22Rv1 (cell line): Measurements from ENCODE around the gene NUP58.

Source experiments
- ZFX ChIP-seq: fragments of 450-650 bp; IDR thresholded peaks from 2 replicates; pipeline ENCODE4 v1.6.1; 2017; ENCODE audit warnings: antibody characterized with exemption, borderline replicate concordance
- TF ChIP-seq, protein P1 (sequence below): fragments of 450-650 bp; IDR thresholded peaks from 2 replicates; pipeline ENCODE4 v1.5.1; 2017; ENCODE audit warnings: mild to moderate bottlenecking

DNA sequence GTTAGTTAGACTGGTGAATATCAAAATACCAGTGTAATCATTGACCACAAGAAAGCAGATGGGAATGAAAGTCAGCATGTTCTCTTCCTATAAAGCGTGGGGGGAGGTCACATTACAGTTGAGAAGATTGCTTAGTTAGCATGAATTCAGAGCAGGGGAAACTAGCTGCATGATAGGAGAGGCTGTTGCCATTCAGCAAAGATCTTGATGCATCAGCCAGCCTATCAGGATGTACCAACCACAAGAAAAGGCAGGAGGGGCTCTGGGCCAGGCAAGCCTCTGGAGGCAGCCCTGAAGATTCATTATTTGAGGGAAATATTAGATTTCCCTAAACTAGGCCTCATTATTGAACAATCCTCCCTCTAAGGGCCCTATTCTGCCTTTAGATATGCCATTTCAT lies 9.1 kb upstream of the NUP58 start:
- TF ChIP-seq, protein P1, sequence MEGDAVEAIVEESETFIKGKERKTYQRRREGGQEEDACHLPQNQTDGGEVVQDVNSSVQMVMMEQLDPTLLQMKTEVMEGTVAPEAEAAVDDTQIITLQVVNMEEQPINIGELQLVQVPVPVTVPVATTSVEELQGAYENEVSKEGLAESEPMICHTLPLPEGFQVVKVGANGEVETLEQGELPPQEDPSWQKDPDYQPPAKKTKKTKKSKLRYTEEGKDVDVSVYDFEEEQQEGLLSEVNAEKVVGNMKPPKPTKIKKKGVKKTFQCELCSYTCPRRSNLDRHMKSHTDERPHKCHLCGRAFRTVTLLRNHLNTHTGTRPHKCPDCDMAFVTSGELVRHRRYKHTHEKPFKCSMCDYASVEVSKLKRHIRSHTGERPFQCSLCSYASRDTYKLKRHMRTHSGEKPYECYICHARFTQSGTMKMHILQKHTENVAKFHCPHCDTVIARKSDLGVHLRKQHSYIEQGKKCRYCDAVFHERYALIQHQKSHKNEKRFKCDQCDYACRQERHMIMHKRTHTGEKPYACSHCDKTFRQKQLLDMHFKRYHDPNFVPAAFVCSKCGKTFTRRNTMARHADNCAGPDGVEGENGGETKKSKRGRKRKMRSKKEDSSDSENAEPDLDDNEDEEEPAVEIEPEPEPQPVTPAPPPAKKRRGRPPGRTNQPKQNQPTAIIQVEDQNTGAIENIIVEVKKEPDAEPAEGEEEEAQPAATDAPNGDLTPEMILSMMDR = no peak
- TF ChIP-seq ZFX = no peak
